ENCODE data around the gene CYP4B1. TPM values are rescaled to one million over a fixed set of nuclear protein-coding genes. Genes with fewer than 3 reads are reported as not detected.
"Not testable (repeated sequence)": the region's sequence is repeated elsewhere in the genome, so short reads cannot be mapped to it uniquely, and the experiment has no call there.

The CYP4B1 gene
- total and polyA plus RNA-seq, 2 experiments from 2014 or later, result not detected

GRCh38 chr1:46823151-46823550 is 24.3 kb downstream of the CYP4B1 start:
- no peak for TF ChIP-seq CTCF (IDR thresholded peaks at IDR 0.05; ENCODE audit: low read depth, low read length)
- Histone ChIP-seq H3K4me1 (ENCODE audit: low read depth) (no peaks in the 10 kb centered on the region), H3K36me3 (no peaks in the 10 kb centered on the region), H3K27ac (no peak overlapping the region), H3K4me3 (no peak overlapping the region), H3K27me3 (no peaks in the 10 kb centered on the region), H3K9me3 (ENCODE audit: low read depth) (no peaks in the 10 kb centered on the region)
- DNase-seq (ENCODE audit: low read depth in 1 of 2, low spot score in 1 of 2), result no peak

GRCh38 chr1:46826892-46827291 is 28.0 kb downstream of the CYP4B1 start:
- not testable (repeated sequence) for H3K36me3 ChIP-seq; H3K9me3 ChIP-seq (ENCODE audit: low read depth); H3K27me3 ChIP-seq; H3K4me1 ChIP-seq (ENCODE audit: low read depth); H3K27ac ChIP-seq; DNase-seq (ENCODE audit: low read depth in 1 of 2, low spot score in 1 of 2); H3K4me3 ChIP-seq

- Histone ChIP-seq H3K9me3 (ENCODE audit: low read depth) (no peaks in the 10 kb centered on the region), H3K36me3 (no peaks in the 10 kb centered on the region), H3K4me1 (ENCODE audit: low read depth) (no peaks in the 10 kb centered on the region), H3K4me3 (no peak overlapping the region), H3K27ac (no peak overlapping the region), H3K27me3 (no peaks in the 10 kb centered on the region)
- TF ChIP-seq CTCF (IDR thresholded peaks at IDR 0.05; ENCODE audit: low read depth, low read length), result no peak
- DNase-seq (ENCODE audit: low read depth in 1 of 2, low spot score in 1 of 2), result no peak
Measured at GRCh38 chr1:46830665-46831322, 31.9 kb downstream of the CYP4B1 start.

- not testable (repeated sequence) for H3K27ac ChIP-seq; DNase-seq (ENCODE audit: low read depth in 1 of 2, low spot score in 1 of 2); H3K27me3 ChIP-seq; H3K9me3 ChIP-seq (ENCODE audit: low read depth); H3K4me1 ChIP-seq (ENCODE audit: low read depth); H3K4me3 ChIP-seq; H3K36me3 ChIP-seq
Measured at GRCh38 chr1:46835469-46835868, 36.6 kb downstream of the CYP4B1 start.

- not testable (repeated sequence) for H3K9me3 ChIP-seq (ENCODE audit: low read depth); H3K36me3 ChIP-seq; DNase-seq (ENCODE audit: low read depth in 1 of 2, low spot score in 1 of 2); H3K4me3 ChIP-seq; H3K4me1 ChIP-seq (ENCODE audit: low read depth); H3K27me3 ChIP-seq; H3K27ac ChIP-seq
Measured at GRCh38 chr1:46846386-46846785, 47.5 kb downstream of the CYP4B1 start.

GRCh38 chr1:46857660-46858065 is 58.8 kb downstream of the CYP4B1 start:
- H3K27ac ChIP-seq; H3K9me3 ChIP-seq (ENCODE audit: low read depth); H3K4me1 ChIP-seq (ENCODE audit: low read depth); H3K4me3 ChIP-seq; H3K36me3 ChIP-seq; H3K27me3 ChIP-seq; DNase-seq (ENCODE audit: low read depth in 1 of 2, low spot score in 1 of 2): not testable (repeated sequence)

- TF ChIP-seq CTCF (IDR thresholded peaks at IDR 0.05; ENCODE audit: low read depth, low read length), result no peak
- no peaks in the 10 kb centered on the region for H3K27me3 ChIP-seq
- H3K4me3 ChIP-seq, result no peak overlapping the region
- H3K27ac ChIP-seq, result no peak overlapping the region
- no peaks in the 10 kb centered on the region for H3K4me1 ChIP-seq (ENCODE audit: low read depth)
- no peaks in the 10 kb centered on the region for H3K9me3 ChIP-seq (ENCODE audit: low read depth)
- no peak for DNase-seq (ENCODE audit: low read depth in 1 of 2, low spot score in 1 of 2)
- H3K36me3 ChIP-seq, result no peaks in the 10 kb centered on the region
Measured at GRCh38 chr1:46862348-46862747, 63.5 kb downstream of the CYP4B1 start.

Other genes starting within 250 kb of the CYP4B1 start
- not detected in 2 replicates for gene KNCN, start 247.4 kb upstream of the CYP4B1 start, total RNA-seq
- not detected in 2 replicates for gene KNCN, start 247.4 kb upstream of the CYP4B1 start, polyA plus RNA-seq
- gene MKNK1, start 194.8 kb upstream of the CYP4B1 start, total RNA-seq, result 12.8 and 18.6 TPM in 2 replicates
- 20.3 and 23.7 TPM in 2 replicates for gene MKNK1, start 194.8 kb upstream of the CYP4B1 start, polyA plus RNA-seq
- 6.2 and 7.5 TPM in 2 replicates for gene MOB3C, start 182.2 kb upstream of the CYP4B1 start, total RNA-seq
- 4.5 and 5.5 TPM in 2 replicates for gene MOB3C, start 182.2 kb upstream of the CYP4B1 start, polyA plus RNA-seq
- gene ATPAF1, start 130.7 kb upstream of the CYP4B1 start, total RNA-seq, result 83.6 and 100 TPM in 2 replicates
- gene ATPAF1, start 130.7 kb upstream of the CYP4B1 start, polyA plus RNA-seq, result 110 and 120 TPM in 2 replicates
- 1.2 TPM in 1 of 2 replicates, not detected in the other for gene TEX38, start 127.2 kb upstream of the CYP4B1 start, total RNA-seq
- 0.27 and 1.4 TPM in 2 replicates for gene TEX38, start 127.2 kb upstream of the CYP4B1 start, polyA plus RNA-seq
- gene EFCAB14, start 79.9 kb upstream of the CYP4B1 start, total RNA-seq, result 33.1 and 33.6 TPM in 2 replicates
- 31.3 and 33.9 TPM in 2 replicates for gene EFCAB14, start 79.9 kb upstream of the CYP4B1 start, polyA plus RNA-seq
- not detected in 2 replicates for gene CYP4A11, start 142.4 kb downstream of the CYP4B1 start, total RNA-seq
- not detected in 2 replicates for gene CYP4A11, start 142.4 kb downstream of the CYP4B1 start, polyA plus RNA-seq
- 0.15 and 0.42 TPM in 2 replicates for gene CYP4X1, start 224.6 kb downstream of the CYP4B1 start, total RNA-seq
- 0.69 and 1.3 TPM in 2 replicates for gene CYP4X1, start 224.6 kb downstream of the CYP4B1 start, polyA plus RNA-seq

Measured in cardiac muscle cell (in vitro differentiated cells and primary cell).